Endothelial cell of umbilical vein (primary cell): ENCODE data around the gene DDX27. TPM values are rescaled to one million over a fixed set of nuclear protein-coding genes. Genes with fewer than 3 reads are reported as not detected.

Experiments used
- BruUV-seq: library from RNA; stranded (reverse); fragments of 400-500 nt; replicated peaks from 2 replicates; lab custom pipeline; 2021; lab: Mats Ljungman, UMichigan
- CTCF ChIA-PET: fragments of 300-600, 350-600 bp; sonication (Branson Sonifier 250); formaldehyde crosslinking; loops from one replicate; lab custom pipeline; 2021; ENCODE audit warnings: antibody characterized with exemption, inconsistent platforms; lab: Charles Lee
- POLR2A ChIA-PET: fragments of 300-600, 350-600 bp; sonication (Branson Sonifier 250); formaldehyde crosslinking; loops from one replicate; lab custom pipeline; 2021; ENCODE audit warnings: antibody characterized with exemption, inconsistent platforms; lab: Charles Lee
- DNase-seq: peaks from one replicate; pipeline ENCODE4 v3.0.0-alpha.2; 2011; ENCODE audit warnings: low read depth, low spot score
- FAIRE-seq: peaks from 2 replicates; lab custom pipeline; 2011; peaks lifted over from hg19 to GRCh38; lab: Jason Lieb, UNC
- H2AFZ ChIP-seq: 2 replicates; pipeline ENCODE4 v1.6.0; 2012; ENCODE audit warnings: low read depth, low read length, control low read depth, inconsistent platforms
- H3K27ac ChIP-seq: 2 replicates; pipeline ENCODE4 v1.5.1; 2011; ENCODE audit warnings: low read depth, mild to moderate bottlenecking, control low read depth, low read length, moderate library complexity; ENCODE audit not compliant: insufficient read depth
- H3K27me3 ChIP-seq, 2 experiments: 2 replicates each; pipeline versions ENCODE4 v1.6.0 to v1.6.1; 2011; ENCODE audit warnings: low read length in 2 of 2, mixed read lengths in 1 of 2; ENCODE audit not compliant: control insufficient read depth in 2 of 2, insufficient read depth in 2 of 2
- H3K36me3 ChIP-seq, 2 experiments: 2 replicates in 1 of 2; 3 replicates in 1 of 2; pipeline ENCODE4 v1.5.1; 2011; ENCODE audit warnings: low read length in 2 of 2, mild to moderate bottlenecking in 1 of 2, moderate library complexity in 1 of 2; ENCODE audit not compliant: control insufficient read depth in 2 of 2, insufficient read depth in 2 of 2; ENCODE audit errors: extremely low read depth in 1 of 2
- H3K4me1 ChIP-seq: 3 replicates; pipeline ENCODE4 v1.5.1; 2011; ENCODE audit warnings: mild to moderate bottlenecking, low read length; ENCODE audit not compliant: control insufficient read depth, insufficient read depth; ENCODE audit errors: extremely low read depth
- H3K4me2 ChIP-seq: 2 replicates; pipeline ENCODE4 v1.6.1; 2011; ENCODE audit warnings: low read length, control low read depth, mixed read lengths; ENCODE audit not compliant: insufficient read depth
- H3K4me3 ChIP-seq, 3 experiments: fragments of 200-600 bp in 1 of 3; sonication (generic), shearing (Covaris generic) in 1 of 3; replicated peaks in 1 of 3; 2 replicates each; pipeline ENCODE4 v1.5.1; 2011 to 2016; ENCODE audit warnings: control low read depth in 3 of 3, low read length in 3 of 3, mild to moderate bottlenecking in 2 of 3, inconsistent platforms in 1 of 3, low read depth in 1 of 3, moderate library complexity in 1 of 3; ENCODE audit not compliant: insufficient read depth in 1 of 3
- H3K79me2 ChIP-seq: 2 replicates; pipeline ENCODE4 v1.6.0; 2012; ENCODE audit warnings: low read length, inconsistent platforms; ENCODE audit not compliant: control insufficient read depth, insufficient read depth
- H3K9ac ChIP-seq: replicated peaks from 2 replicates; pipeline ENCODE3; 2011; ENCODE audit warnings: low read length, control low read depth; ENCODE audit not compliant: insufficient read depth; ENCODE audit errors: extremely low read depth
- H3K9me1 ChIP-seq: replicated peaks from 3 replicates; pipeline ENCODE4 v1.6.0; 2011; ENCODE audit warnings: mild to moderate bottlenecking, low read length; ENCODE audit not compliant: control insufficient read depth, insufficient read depth; ENCODE audit errors: extremely low read depth
- H3K9me3 ChIP-seq: replicated peaks from 2 replicates; pipeline ENCODE4 v1.5.1; 2012; ENCODE audit warnings: low read length, inconsistent platforms; ENCODE audit not compliant: control insufficient read depth, insufficient read depth
- H4K20me1 ChIP-seq: replicated peaks from 2 replicates; pipeline ENCODE3; 2011; ENCODE audit warnings: mild to moderate bottlenecking, low read length; ENCODE audit not compliant: control insufficient read depth, insufficient read depth; ENCODE audit errors: extremely low read depth
- MYC ChIP-seq: IDR thresholded peaks from one replicate; pipeline ENCODE4 v1.6.1; 2011; ENCODE audit warnings: mild to moderate bottlenecking, low read depth, low read length
- POLR2A ChIP-seq: IDR thresholded peaks from 2 replicates; pipeline ENCODE4 v1.6.1; 2012; ENCODE audit warnings: low read depth, mild to moderate bottlenecking, control low read depth, low read length
- dilution Hi-C: fragments of 300-500 bp; cut with MboI; formaldehyde crosslinking; loops from one replicate; pipeline ENCODE4 v1.15.0; 2019; ENCODE audit warnings: low sequenced_read_pairs; ENCODE audit not compliant: extremely low pct_ligation_motif_present
- intact Hi-C: fragments of 100-400 bp; cut with micrococcal nuclease; formaldehyde crosslinking; loops from one replicate; pipeline ENCODE4 v1.10.0; 2022
- polyA plus RNA-seq, 4 experiments: library from polyadenylated mRNA; depleted of rRNA in 3 of 4; stranded (reverse) in 3 of 4; unstranded in 1 of 4; fragments of >200 nt; gene quantifications; 2 replicates each; pipeline versions ENCODE4 v1.2.1 to v1.2.3, GENCODE V29; 2011 to 2012; ENCODE audit warnings: missing spikeins in 1 of 4
- total RNA-seq: library from RNA; stranded (reverse); gene quantifications from 2 replicates; pipeline ENCODE4 v1.2.3, GENCODE V29; 2021
- TF ChIP-seq, protein P1 (sequence below), 2 donors: IDR thresholded peaks; 1 replicate in 1 of 2; 2 replicates in 1 of 2; pipeline ENCODE4 v1.5.1; 2011; ENCODE audit warnings: low read length in 2 of 2, mild to moderate bottlenecking in 2 of 2, moderate library complexity in 2 of 2, control low read depth in 1 of 2, inconsistent platforms in 1 of 2, low read depth in 1 of 2; ENCODE audit not compliant: insufficient read depth in 1 of 2; ENCODE audit errors: extremely low read depth in 1 of 2

Gene DDX27
- total and polyA plus RNA-seq, 2 donors (not counting 3 experiments of a cell fraction or from before 2014, with no cell fraction given) = 24.0 to 25.7 TPM

DNA sequence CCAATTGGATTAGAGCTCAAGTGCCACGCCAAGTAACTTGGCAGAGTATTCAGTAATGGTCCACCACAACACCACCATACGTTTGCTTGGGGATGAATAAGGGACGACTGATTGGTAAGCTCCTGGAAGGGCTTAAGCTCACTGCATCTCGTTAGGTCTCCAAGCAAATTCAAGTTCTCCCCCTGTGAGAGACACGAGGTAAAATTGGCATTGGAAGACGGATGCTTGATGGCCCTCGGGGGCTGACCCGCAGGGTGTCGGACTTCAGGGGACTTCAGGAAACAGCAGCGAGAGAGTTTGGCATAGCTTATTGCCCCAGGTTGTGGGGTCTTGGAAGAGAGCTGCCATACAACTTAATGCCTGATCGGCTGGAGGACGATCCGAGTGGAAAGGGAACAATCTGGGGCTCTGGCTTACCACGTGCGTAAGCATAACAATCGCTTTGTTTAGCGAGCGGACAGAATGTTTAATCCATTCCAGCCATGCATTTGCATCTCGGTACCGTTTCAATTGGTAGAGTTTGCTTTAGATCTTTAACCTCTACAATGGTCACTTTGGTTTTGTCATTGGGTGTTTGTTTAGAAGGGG, 63.5 kb downstream of the DDX27 start:
- Histone ChIP-seq H3K36me3 (peaks cover 65 to 74% of the 10 kb centered on the region in 2 experiments), H3K27me3 (no peaks in the 10 kb centered on the region), H3K4me1 (peaks cover 63% of the 10 kb centered on the region), H3K27ac (no peak overlapping the region), H3K79me2 (peaks cover 92% of the 10 kb centered on the region), H3K9me1 (no peaks in the 10 kb centered on the region), H3K4me2 (peak overlapping the region; percentile 99), H3K9ac (peak overlapping the region; percentile 11), H2AFZ (no peak overlapping the region), H3K9me3 (no peaks in the 10 kb centered on the region), H3K4me3 (peak overlapping the region; percentile 5 to 95 (median 21)), H4K20me1 (peaks cover 39% of the 10 kb centered on the region)
- TF ChIP-seq POLR2A = peak; percentile 0
- TF ChIP-seq, protein P1, sequence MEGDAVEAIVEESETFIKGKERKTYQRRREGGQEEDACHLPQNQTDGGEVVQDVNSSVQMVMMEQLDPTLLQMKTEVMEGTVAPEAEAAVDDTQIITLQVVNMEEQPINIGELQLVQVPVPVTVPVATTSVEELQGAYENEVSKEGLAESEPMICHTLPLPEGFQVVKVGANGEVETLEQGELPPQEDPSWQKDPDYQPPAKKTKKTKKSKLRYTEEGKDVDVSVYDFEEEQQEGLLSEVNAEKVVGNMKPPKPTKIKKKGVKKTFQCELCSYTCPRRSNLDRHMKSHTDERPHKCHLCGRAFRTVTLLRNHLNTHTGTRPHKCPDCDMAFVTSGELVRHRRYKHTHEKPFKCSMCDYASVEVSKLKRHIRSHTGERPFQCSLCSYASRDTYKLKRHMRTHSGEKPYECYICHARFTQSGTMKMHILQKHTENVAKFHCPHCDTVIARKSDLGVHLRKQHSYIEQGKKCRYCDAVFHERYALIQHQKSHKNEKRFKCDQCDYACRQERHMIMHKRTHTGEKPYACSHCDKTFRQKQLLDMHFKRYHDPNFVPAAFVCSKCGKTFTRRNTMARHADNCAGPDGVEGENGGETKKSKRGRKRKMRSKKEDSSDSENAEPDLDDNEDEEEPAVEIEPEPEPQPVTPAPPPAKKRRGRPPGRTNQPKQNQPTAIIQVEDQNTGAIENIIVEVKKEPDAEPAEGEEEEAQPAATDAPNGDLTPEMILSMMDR (IDR thresholded peaks at IDR 0.05; ENCODE audit: extremely low read depth in 1 of 2, insufficient read depth in 1 of 2, low read depth in 1 of 2, low read length in 2 of 2) = no peak
- intact Hi-C loops (no loop called here), dilution Hi-C loops (no loop called here)
- POLR2A ChIA-PET = no interaction called here
- CTCF ChIA-PET = interaction anchor here (1.1 to 4.0 kb wide), 3 partner anchors 9 to 37 kb away, joined by 4 to 15 read pairs (median 8); no protein-coding TSS in a partner anchor
- no peak for FAIRE-seq
- no TSS peak for BruUV-seq
- no peak for DNase-seq

DNA sequence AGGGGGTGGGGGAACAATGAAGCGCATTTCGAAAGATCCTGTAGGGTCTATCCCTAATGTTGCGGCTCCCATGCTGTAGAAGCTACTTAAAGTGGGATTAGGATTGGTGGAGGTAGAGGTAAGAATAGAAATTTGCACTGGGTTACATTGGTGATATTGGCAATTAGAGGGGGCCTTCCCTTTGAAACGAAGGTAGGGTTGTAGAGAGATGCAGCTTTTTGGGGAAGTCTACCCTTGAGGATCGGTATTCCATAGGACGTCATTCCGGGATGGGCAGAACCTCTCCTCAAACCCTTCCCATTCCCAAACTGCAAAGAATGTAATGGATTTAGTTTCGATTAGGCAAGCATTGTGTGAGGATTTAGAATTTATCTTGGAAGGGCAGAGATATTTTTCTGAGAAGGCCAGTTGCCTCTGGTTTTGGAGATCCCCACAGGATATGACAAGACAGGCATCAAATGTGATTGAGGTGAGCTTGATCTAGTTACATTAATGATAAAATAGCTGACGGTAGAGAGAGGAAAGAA, 64.0 kb downstream of the DDX27 start:
- POLR2A ChIA-PET = no interaction called here
- H3K9ac ChIP-seq = peak overlapping the region; percentile 18
- no peak overlapping the region for H3K27ac ChIP-seq
- H3K27me3 ChIP-seq = no peaks in the 10 kb centered on the region
- H3K36me3 ChIP-seq = peaks cover 66 to 78% of the 10 kb centered on the region in 2 experiments
- H3K4me3 ChIP-seq = peak overlapping the region; percentile 5 to 95 (median 11)
- dilution Hi-C loops (no loop called here), intact Hi-C loops (no loop called here)
- H3K4me2 ChIP-seq = peak overlapping the region; percentile 99
- FAIRE-seq = no peak
- H3K9me1 ChIP-seq = no peaks in the 10 kb centered on the region
- BruUV-seq = no TSS peak
- H3K9me3 ChIP-seq = no peaks in the 10 kb centered on the region
- H3K79me2 ChIP-seq = peaks cover 91% of the 10 kb centered on the region
- no peak for TF ChIP-seq MYC
- peak; percentile 60 for TF ChIP-seq POLR2A
- H2AFZ ChIP-seq = no peak overlapping the region
- H4K20me1 ChIP-seq = peaks cover 40% of the 10 kb centered on the region
- DNase-seq = no peak
- CTCF ChIA-PET = interaction anchor here (1.1 to 4.0 kb wide), 3 partner anchors 9 to 37 kb away, joined by 4 to 15 read pairs (median 8); no protein-coding TSS in a partner anchor
- H3K4me1 ChIP-seq = peaks cover 69% of the 10 kb centered on the region
